ENCODE results near the gene NME4. TPM values are rescaled to one million over a fixed set of nuclear protein-coding genes. Genes with fewer than 3 reads are reported as not detected.
"Not testable (repeated sequence)": the region's sequence is repeated elsewhere in the genome, so short reads cannot be mapped to it uniquely, and the experiment has no call there.

The NME4 gene
- total and polyA plus RNA-seq, 9 donors = 53.5 to 115 (median 96.4) TPM

GRCh38 chr16:361872-362701, 34.9 kb upstream of the NME4 start:
- Histone ChIP-seq H3K9me3 (replicated peaks; ENCODE audit: control insufficient read depth, low read depth, low read length) (no peaks in the 10 kb centered on the region), H3K4me3 (ENCODE audit: low read length) (no peak overlapping the region), H3K27ac (ENCODE audit: low read length) (no peak overlapping the region), H3K4me1 (ENCODE audit: control insufficient read depth, insufficient read depth, low read length) (no peaks in the 10 kb centered on the region), H3K36me3 (ENCODE audit: control insufficient read depth, insufficient read depth, low read length) (peaks cover 8% of the 10 kb centered on the region), H3K27me3 (ENCODE audit: control insufficient read depth, insufficient read depth, low read length) (peaks cover 11% of the 10 kb centered on the region)
- WGBS (ENCODE audit: insufficient coverage) = 21% methylated on average over 30 of the region's 30 CpGs
- peak; percentile 70 for DNase-seq

GRCh38 chr16:362702-362999, 34.3 kb upstream of the NME4 start:
- 81% methylated on average over 2 of the region's 24 CpGs for WGBS (ENCODE audit: insufficient coverage)
- Histone ChIP-seq H3K36me3 (ENCODE audit: control insufficient read depth, insufficient read depth, low read length) (peaks cover 14% of the 10 kb centered on the region), H3K27me3 (ENCODE audit: control insufficient read depth, insufficient read depth, low read length) (peaks cover 11% of the 10 kb centered on the region)
- not testable (repeated sequence) for DNase-seq; H3K9me3 ChIP-seq (replicated peaks; ENCODE audit: control insufficient read depth, low read depth, low read length); H3K27ac ChIP-seq (ENCODE audit: low read length); H3K4me1 ChIP-seq (ENCODE audit: control insufficient read depth, insufficient read depth, low read length); H3K4me3 ChIP-seq (ENCODE audit: low read length)

GRCh38 chr16:363110-363765, 33.8 kb upstream of the NME4 start:
- Histone ChIP-seq H3K36me3 (ENCODE audit: control insufficient read depth, insufficient read depth, low read length) (peaks cover 20% of the 10 kb centered on the region), H3K4me3 (ENCODE audit: low read length) (no peak overlapping the region), H3K27me3 (ENCODE audit: control insufficient read depth, insufficient read depth, low read length) (peaks cover 11% of the 10 kb centered on the region), H3K4me1 (ENCODE audit: control insufficient read depth, insufficient read depth, low read length) (no peaks in the 10 kb centered on the region), H3K27ac (ENCODE audit: low read length) (no peak overlapping the region), H3K9me3 (replicated peaks; ENCODE audit: control insufficient read depth, low read depth, low read length) (no peaks in the 10 kb centered on the region)
- 60% methylated on average over 19 of the region's 20 CpGs for WGBS (ENCODE audit: insufficient coverage)
- no peak for DNase-seq

- WGBS (ENCODE audit: insufficient coverage) = 25% methylated on average over 12 of the region's 24 CpGs
- H3K4me1 ChIP-seq (ENCODE audit: control insufficient read depth, insufficient read depth, low read length) = no peaks in the 10 kb centered on the region
- no peak overlapping the region for H3K27ac ChIP-seq (ENCODE audit: low read length)
- DNase-seq = no peak
- peaks cover 27% of the 10 kb centered on the region for H3K36me3 ChIP-seq (ENCODE audit: control insufficient read depth, insufficient read depth, low read length)
- H3K9me3 ChIP-seq (replicated peaks; ENCODE audit: control insufficient read depth, low read depth, low read length) = no peaks in the 10 kb centered on the region
- peaks cover 11% of the 10 kb centered on the region for H3K27me3 ChIP-seq (ENCODE audit: control insufficient read depth, insufficient read depth, low read length)
- H3K4me3 ChIP-seq (ENCODE audit: low read length) = no peak overlapping the region
These were observed 33.1 kb upstream of the NME4 start for GRCh38 chr16:363766-364490.

- H3K27ac ChIP-seq (ENCODE audit: low read length) = no peak overlapping the region
- H3K9me3 ChIP-seq (replicated peaks; ENCODE audit: control insufficient read depth, low read depth, low read length) = no peaks in the 10 kb centered on the region
- no peak for DNase-seq
- no peak overlapping the region for H3K4me3 ChIP-seq (ENCODE audit: low read length)
- peaks cover 11% of the 10 kb centered on the region for H3K27me3 ChIP-seq (ENCODE audit: control insufficient read depth, insufficient read depth, low read length)
- peaks cover 7% of the 10 kb centered on the region for H3K4me1 ChIP-seq (ENCODE audit: control insufficient read depth, insufficient read depth, low read length)
- peaks cover 32% of the 10 kb centered on the region for H3K36me3 ChIP-seq (ENCODE audit: control insufficient read depth, insufficient read depth, low read length)
- 53% methylated on average over 12 of the region's 19 CpGs for WGBS (ENCODE audit: insufficient coverage)
These were observed 32.2 kb upstream of the NME4 start for GRCh38 chr16:364595-365491.

- peaks cover 32% of the 10 kb centered on the region for H3K36me3 ChIP-seq (ENCODE audit: control insufficient read depth, insufficient read depth, low read length)
- DNase-seq = no peak
- no peaks in the 10 kb centered on the region for H3K9me3 ChIP-seq (replicated peaks; ENCODE audit: control insufficient read depth, low read depth, low read length)
- H3K27me3 ChIP-seq (ENCODE audit: control insufficient read depth, insufficient read depth, low read length) = peaks cover 11% of the 10 kb centered on the region
- H3K4me3 ChIP-seq (ENCODE audit: low read length) = no peak overlapping the region
- no CpG with 5 or more reads among the region's 10 CpGs for WGBS (ENCODE audit: insufficient coverage)
- peaks cover 19% of the 10 kb centered on the region for H3K4me1 ChIP-seq (ENCODE audit: control insufficient read depth, insufficient read depth, low read length)
- no peak overlapping the region for H3K27ac ChIP-seq (ENCODE audit: low read length)
These were observed 30.5 kb upstream of the NME4 start for GRCh38 chr16:366476-366875.

GRCh38 chr16:367333-367903, 29.6 kb upstream of the NME4 start:
- peaks cover 26% of the 10 kb centered on the region for H3K4me1 ChIP-seq (ENCODE audit: control insufficient read depth, insufficient read depth, low read length)
- H3K27me3 ChIP-seq (ENCODE audit: control insufficient read depth, insufficient read depth, low read length) = peaks cover 11% of the 10 kb centered on the region
- 84% methylated on average over 16 of the region's 18 CpGs for WGBS (ENCODE audit: insufficient coverage)
- peaks cover 38% of the 10 kb centered on the region for H3K36me3 ChIP-seq (ENCODE audit: control insufficient read depth, insufficient read depth, low read length)
- no peaks in the 10 kb centered on the region for H3K9me3 ChIP-seq (replicated peaks; ENCODE audit: control insufficient read depth, low read depth, low read length)
- no peak overlapping the region for H3K4me3 ChIP-seq (ENCODE audit: low read length)
- DNase-seq = no peak
- no peak overlapping the region for H3K27ac ChIP-seq (ENCODE audit: low read length)

- no peaks in the 10 kb centered on the region for H3K9me3 ChIP-seq (replicated peaks; ENCODE audit: control insufficient read depth, low read depth, low read length)
- H3K4me3 ChIP-seq (ENCODE audit: low read length) = no peak overlapping the region
- peaks cover 26% of the 10 kb centered on the region for H3K4me1 ChIP-seq (ENCODE audit: control insufficient read depth, insufficient read depth, low read length)
- no peak for DNase-seq
- H3K36me3 ChIP-seq (ENCODE audit: control insufficient read depth, insufficient read depth, low read length) = peaks cover 46% of the 10 kb centered on the region
- WGBS (ENCODE audit: insufficient coverage) = 91% methylated on average over 24 of the region's 29 CpGs
- H3K27ac ChIP-seq (ENCODE audit: low read length) = no peak overlapping the region
- H3K27me3 ChIP-seq (ENCODE audit: control insufficient read depth, insufficient read depth, low read length) = peaks cover 7% of the 10 kb centered on the region
These were observed 28.4 kb upstream of the NME4 start for GRCh38 chr16:368388-369158.

GRCh38 chr16:369275-369865, 27.6 kb upstream of the NME4 start:
- Histone ChIP-seq H3K36me3 (ENCODE audit: control insufficient read depth, insufficient read depth, low read length) (peaks cover 52% of the 10 kb centered on the region), H3K4me1 (ENCODE audit: control insufficient read depth, insufficient read depth, low read length) (peaks cover 26% of the 10 kb centered on the region), H3K27ac (ENCODE audit: low read length) (no peak overlapping the region), H3K9me3 (replicated peaks; ENCODE audit: control insufficient read depth, low read depth, low read length) (no peaks in the 10 kb centered on the region), H3K4me3 (ENCODE audit: low read length) (no peak overlapping the region), H3K27me3 (ENCODE audit: control insufficient read depth, insufficient read depth, low read length) (peaks cover 5% of the 10 kb centered on the region)
- WGBS (ENCODE audit: insufficient coverage) = 58% methylated on average over 20 of the region's 20 CpGs
- no peak for DNase-seq

Measured in muscle of leg (tissue), 11 donors.